GM12865 (cell line): ENCODE results near the gene LAMP5.

Source experiments
- DNase-seq: peaks from one replicate; pipeline ENCODE4 v3.0.0; 2010; ENCODE audit warnings: low read depth
- H3K4me3 ChIP-seq: 2 replicates; pipeline ENCODE4 v1.5.1; 2011; ENCODE audit warnings: mild to moderate bottlenecking, low read depth, low read length, control low read depth
- CTCF ChIP-seq: IDR thresholded peaks from 2 replicates; pipeline ENCODE4 v1.5.1; 2011; ENCODE audit warnings: low read length, control low read depth, low read depth, inconsistent platforms; ENCODE audit not compliant: insufficient read depth; ENCODE audit errors: missing control alignments

LAMP5 gene

GRCh38 chr20:9551808-9552550 lies 37.6 kb downstream of the LAMP5 start:
- TF ChIP-seq CTCF, result no peak
- no peak for DNase-seq
- no peak overlapping the region for H3K4me3 ChIP-seq

- no peak for DNase-seq
- no peak for TF ChIP-seq CTCF
- H3K4me3 ChIP-seq, result no peak overlapping the region
These were observed 41.4 kb downstream of the LAMP5 start for GRCh38 chr20:9555781-9556180.

- H3K4me3 ChIP-seq, result no peak overlapping the region
- no peak for TF ChIP-seq CTCF
- no peak for DNase-seq
These were observed 43.0 kb downstream of the LAMP5 start for GRCh38 chr20:9557411-9557810.

- DNase-seq, result no peak
- no peak for TF ChIP-seq CTCF
- H3K4me3 ChIP-seq, result no peak overlapping the region
These were observed 51.6 kb downstream of the LAMP5 start for GRCh38 chr20:9565910-9566550.

GRCh38 chr20:9566977-9567376 lies 52.6 kb downstream of the LAMP5 start:
- H3K4me3 ChIP-seq, result no peak overlapping the region
- no peak for TF ChIP-seq CTCF
- DNase-seq, result no peak

- no peak for DNase-seq
- no peak overlapping the region for H3K4me3 ChIP-seq
- TF ChIP-seq CTCF, result no peak
These were observed 56.2 kb downstream of the LAMP5 start for GRCh38 chr20:9570612-9571011.
